Measurements from ENCODE around the gene STAT5A.
A peak's percentile ranks its signal among the peaks of the same experiment; 100 is the strongest.

- peak in 1 of 3 experiments; percentile 25 for TF ChIP-seq CTCF (IDR thresholded peaks at IDR 0.05)
- TF ChIP-seq POLR2A (IDR thresholded peaks at IDR 0.05), result no peak
These were observed 37.2 kb upstream of the STAT5A start for GRCh38 chr17:42251115-42251514.
